ENCODE measurements around the gene SPHK2.

GRCh38 chr19:48587387-48587786 lies 31.9 kb upstream of the SPHK2 start:
- no peak for TF ChIP-seq ELF4 (IDR thresholded peaks at IDR 0.05)
- TF ChIP-seq SP1 (IDR thresholded peaks at IDR 0.05) = no peak
- TF ChIP-seq BHLHE40 (IDR thresholded peaks at IDR 0.05; ENCODE audit: borderline replicate concordance) = no peak
- no peak for TF ChIP-seq LEF1 (IDR thresholded peaks at IDR 0.05; ENCODE audit: borderline replicate concordance)
- TF ChIP-seq FOXK2 (IDR thresholded peaks at IDR 0.05) = no peak
- TF ChIP-seq PKNOX1 (IDR thresholded peaks at IDR 0.05) = no peak
- TF ChIP-seq HDGF (IDR thresholded peaks at IDR 0.05; ENCODE audit: borderline replicate concordance) = no peak
- TF ChIP-seq ZNF384 (IDR thresholded peaks at IDR 0.05) = no peak
- no peak for TF ChIP-seq FOXM1 (IDR thresholded peaks at IDR 0.05; ENCODE audit: borderline replicate concordance)
- no peak for TF ChIP-seq ARNT (IDR thresholded peaks at IDR 0.05)
